ENCODE data around the gene PIP5KL1.

- TF ChIP-seq REST (IDR thresholded peaks at IDR 0.05; ENCODE audit: low read depth) = no peak
- no peak for TF ChIP-seq TAF1 (IDR thresholded peaks at IDR 0.05; ENCODE audit: low read depth)
- no peak for TF ChIP-seq CREB1 (IDR thresholded peaks at IDR 0.05; ENCODE audit: low read depth)
- TF ChIP-seq ZBTB7A (IDR thresholded peaks at IDR 0.05; ENCODE audit: low read depth) = no peak
- TF ChIP-seq MAX (IDR thresholded peaks at IDR 0.05) = no peak
- TF ChIP-seq EGR1 (IDR thresholded peaks at IDR 0.05) = no peak
- TF ChIP-seq NFIC (IDR thresholded peaks at IDR 0.05) = no peak
These were observed 40.5 kb downstream of the PIP5KL1 start for GRCh38 chr9:127890053-127890452.
